K562 (cell line): Measurements from ENCODE around the gene COX6A1. TPM values are rescaled to one million over a fixed set of nuclear protein-coding genes. Genes with fewer than 3 reads are reported as not detected.

Source experiments
- ATAC-seq: fragments of 200-7000 bp; cut with Tn5 transposase; 3 replicates; pipeline ENCODE4 v1.9.1; 2020; ENCODE audit warnings: moderate library complexity
- BruUV-seq: library from RNA; stranded (reverse); fragments of 400-500 nt; replicated peaks from 2 replicates; lab custom pipeline; 2021; lab: Mats Ljungman, UMichigan
- CTCF ChIA-PET: fragments of 300-600 bp; formaldehyde crosslinking; extraction: SDS; loops from one replicate; lab custom pipeline; 2021; ENCODE audit warnings: low intra/inter-chr PET ratio; lab: Yijun Ruan, JAX
- POLR2A ChIA-PET: fragments of 300-600, 350-650 bp; sonication (Branson Sonifier 250); formaldehyde crosslinking; extraction: SDS; loops from one replicate; lab custom pipeline; 2021; ENCODE audit warnings: antibody characterized with exemption, inconsistent platforms; lab: Yijun Ruan, JAX
- DNase-seq, 4 experiments: peaks; one replicate each; pipeline versions ENCODE4 v3.0.0 to v3.0.0-alpha.2; 2011 to 2018; ENCODE audit warnings: low spot score in 3 of 4, mixed read lengths in 3 of 4; ENCODE audit errors: extremely low read depth in 1 of 4
- FAIRE-seq: peaks from 2 replicates; lab custom pipeline; 2011; peaks lifted over from hg19 to GRCh38; lab: Jason Lieb, UNC
- H2AFZ ChIP-seq: 2 replicates; pipeline ENCODE4 v1.6.0; 2011; ENCODE audit warnings: low read depth, low read length, control low read depth, inconsistent platforms
- H3K27ac ChIP-seq: fragments of 200-600 bp; 3 replicates; pipeline ENCODE4 v1.8.0; 2011; ENCODE audit warnings: low read depth, mild to moderate bottlenecking, control low read depth, inconsistent platforms, low read length, moderate library complexity, mixed read lengths; ENCODE audit errors: extremely low read depth
- H3K27me3 ChIP-seq, 2 experiments: fragments of 300-600 bp in 1 of 2; 2 replicates in 1 of 2; 3 replicates in 1 of 2; pipeline versions ENCODE4 v1.6.0 to v1.8.0; 2011; ENCODE audit warnings: inconsistent platforms in 2 of 2, low read length in 2 of 2, mild to moderate bottlenecking in 1 of 2, mixed read lengths in 1 of 2, moderate library complexity in 1 of 2; ENCODE audit not compliant: control insufficient read depth in 2 of 2, insufficient read depth in 2 of 2
- H3K36me3 ChIP-seq: fragments of 300-600 bp; 3 replicates; pipeline ENCODE4 v1.8.0; 2011; ENCODE audit warnings: mild to moderate bottlenecking, low read length, inconsistent platforms; ENCODE audit not compliant: control insufficient read depth, insufficient read depth
- H3K4me1 ChIP-seq, 2 experiments: fragments of 200-600 bp in 1 of 2; replicated peaks in 1 of 2; 2 replicates in 1 of 2; 3 replicates in 1 of 2; pipeline versions ENCODE4 v1.5.1 to v1.8.0; 2011; ENCODE audit warnings: inconsistent platforms in 2 of 2, low read length in 2 of 2, mild to moderate bottlenecking in 1 of 2, mixed read lengths in 1 of 2, moderate library complexity in 1 of 2; ENCODE audit not compliant: control insufficient read depth in 2 of 2, insufficient read depth in 2 of 2
- H3K4me2 ChIP-seq: 2 replicates; pipeline ENCODE4 v1.6.1; 2011; ENCODE audit warnings: low read length, control low read depth, inconsistent platforms, mixed read lengths; ENCODE audit not compliant: insufficient read depth
- H3K4me3 ChIP-seq: fragments of 200-600 bp; sonication (generic), shearing (Covaris generic); 2 replicates; pipeline ENCODE4 v1.5.1; 2016; ENCODE audit warnings: control low read depth, inconsistent platforms
- H3K79me2 ChIP-seq: fragments of 200-600 bp; 3 replicates; pipeline ENCODE4 v1.8.0; 2011; ENCODE audit warnings: low read length, inconsistent platforms; ENCODE audit not compliant: control insufficient read depth, insufficient read depth
- H3K9ac ChIP-seq, 2 experiments: 2 replicates each; pipeline versions ENCODE4 v1.6.0 to v1.6.1; 2011; ENCODE audit warnings: low read depth in 2 of 2, low read length in 2 of 2, control low read depth in 1 of 2, inconsistent platforms in 1 of 2, mild to moderate bottlenecking in 1 of 2, mixed read lengths in 1 of 2; ENCODE audit not compliant: insufficient read depth in 1 of 2
- H3K9me1 ChIP-seq: one replicate; pipeline ENCODE4 v1.6.0; 2011; ENCODE audit warnings: inconsistent platforms, mild to moderate bottlenecking, low read length, moderate library complexity; ENCODE audit not compliant: control insufficient read depth, insufficient read depth
- H3K9me3 ChIP-seq: replicated peaks from 2 replicates; pipeline ENCODE4 v1.5.1; 2011; ENCODE audit warnings: low read depth, low read length, inconsistent platforms; ENCODE audit not compliant: control insufficient read depth, insufficient read depth
- H4K20me1 ChIP-seq: replicated peaks from 2 replicates; pipeline ENCODE4 v1.6.1; 2011; ENCODE audit warnings: low read length, inconsistent platforms, mixed read lengths; ENCODE audit not compliant: control insufficient read depth, insufficient read depth
- ATF1 ChIP-seq, 2 experiments: fragments of 450-650 bp in 1 of 2; IDR thresholded peaks; 2 replicates each; pipeline ENCODE4 v1.6.1; 2016; ENCODE audit warnings: missing compliant biosample characterization in 1 of 2, missing genetic modification characterization in 1 of 2
- BCOR ChIP-seq: fragments of 450-650 bp; IDR thresholded peaks from 2 replicates; pipeline ENCODE4 v1.6.1; 2016
- CBX8 ChIP-seq: fragments of 200-600 bp; sonication (generic); IDR thresholded peaks from 2 replicates; pipeline ENCODE4 v1.6.1; 2012; ENCODE audit warnings: borderline replicate concordance, mixed run types, low read depth, mild to moderate bottlenecking, moderate library complexity, mixed read lengths, low read length, control low read depth, inconsistent platforms; ENCODE audit not compliant: poor library complexity, severe bottlenecking; ENCODE audit errors: extremely low read depth
- MIER1 ChIP-seq: fragments of 450-650 bp; IDR thresholded peaks from 2 replicates; pipeline ENCODE4 v1.6.1; 2016; ENCODE audit warnings: antibody characterized with exemption, mild to moderate bottlenecking, low read depth
- NELFE ChIP-seq: IDR thresholded peaks from 2 replicates; pipeline ENCODE4 v1.6.1; 2011; ENCODE audit warnings: mild to moderate bottlenecking; ENCODE audit not compliant: insufficient read depth, insufficient read length
- NR2C2 ChIP-seq, 2 experiments: fragments of 200-800 bp in 1 of 2; sonication (Bioruptor generic) in 1 of 2; sonication (generic) in 1 of 2; formaldehyde crosslinking in 1 of 2; IDR thresholded peaks; 2 replicates each; pipeline versions ENCODE4 v1.6.1 to v1.8.0; 2016 to 2022; ENCODE audit warnings: mild to moderate bottlenecking in 1 of 2, missing compliant biosample characterization in 1 of 2, missing genetic modification characterization in 1 of 2, missing genetic modification reagents in 1 of 2
- NUFIP1 ChIP-seq: fragments of 450-650 bp; IDR thresholded peaks from 2 replicates; pipeline ENCODE4 v1.6.1; 2018; ENCODE audit not compliant: partially characterized antibody
- RBM25 ChIP-seq: fragments of 200-400 bp; formaldehyde crosslinking; IDR thresholded peaks from 2 replicates; pipeline ENCODE4 v1.6.1; 2018; ENCODE audit warnings: low read length, low read depth, moderate library complexity; ENCODE audit not compliant: severe bottlenecking
- RFX7 ChIP-seq: fragments of 250-450 bp; sonication (Bioruptor Pico); IDR thresholded peaks from 2 replicates; pipeline ENCODE4 v1.5.1; 2021; ENCODE audit warnings: mild to moderate bottlenecking
- SNIP1 ChIP-seq: fragments of 450-650 bp; IDR thresholded peaks from 2 replicates; pipeline ENCODE4 v1.7.1; 2017; ENCODE audit warnings: low read depth, mild to moderate bottlenecking
- YBX1 ChIP-seq: fragments of 450-650 bp; IDR thresholded peaks from 2 replicates; pipeline ENCODE4 v1.7.1; 2016; ENCODE audit warnings: mild to moderate bottlenecking
- WGBS: fragments of 100-300 bp; shearing (Covaris generic); methylation state at CpG from one replicate; pipeline ENCODE4 v1.1.6; 2016; ENCODE audit warnings: low coverage, mixed read lengths; ENCODE audit not compliant: insufficient coverage; ENCODE audit errors: missing lambda C conversion rate; 5-methylcytosine and 5-hydroxymethylcytosine counted together
- in situ Hi-C: fragments of 300-500 bp; cut with MboI; formaldehyde crosslinking; loops from 4 replicates; pipeline ENCODE4 v1.15.0; 2018; ENCODE audit warnings: inconsistent platforms, mixed read lengths
- intact Hi-C: fragments of 100-400 bp; cut with micrococcal nuclease; formaldehyde crosslinking; loops from 2 replicates; pipeline ENCODE4 v1.14.2; 2022
- polyA plus RNA-seq, 8 experiments: library from polyadenylated mRNA; depleted of rRNA in 4 of 8; stranded (reverse) in 5 of 8; unstranded in 3 of 8; fragments of >200 nt; fragmentation: Nextera tagmentation in 2 of 8; fragmentation: Illumina TruSeq in 1 of 8; extraction: Ambion mirVana in 2 of 8; extraction: Trizol in 1 of 8; gene quantifications; 2 replicates each; pipeline versions ENCODE4 v1.2.1 to v1.2.3, GENCODE V29; 2011 to 2014; ENCODE audit warnings: inconsistent platforms in 1 of 8, missing spikeins in 1 of 8
- total RNA-seq, 7 experiments: library from RNA; depleted of rRNA in 6 of 7; stranded (reverse); fragments of >200 nt in 6 of 7; fragmentation: Illumina TruSeq in 2 of 7; extraction: Trizol in 2 of 7; gene quantifications; 2 replicates each; pipeline versions ENCODE4 v1.2.1 to v1.2.3, GENCODE V29; 2011 to 2021; ENCODE audit warnings: low replicate concordance in 1 of 7
- TF ChIP-seq, protein P1 (sequence below): sonication (generic); formaldehyde crosslinking; IDR thresholded peaks from 2 replicates; pipeline ENCODE4 v1.9.0; 2022; ENCODE audit warnings: mild to moderate bottlenecking, missing genetic modification reagents
- TF ChIP-seq, protein P2 (sequence below): fragments of 200-800 bp; sonication (Bioruptor generic); IDR thresholded peaks from 2 replicates; pipeline ENCODE4 v1.6.1; 2016; ENCODE audit warnings: missing genetic modification characterization, missing compliant biosample characterization
- TF ChIP-seq, protein P3 (sequence below): fragments of 450-650 bp; IDR thresholded peaks from 2 replicates; pipeline ENCODE4 v1.6.1; 2014; ENCODE audit warnings: low read depth, mild to moderate bottlenecking, moderate library complexity, borderline replicate concordance

The COX6A1 gene
- total and polyA plus RNA-seq, 9 of the 15 experiments (the other 6 are each of a cell fraction or from before 2014, with no cell fraction given) = 414 to 4,142 (median 931) TPM

DNA sequence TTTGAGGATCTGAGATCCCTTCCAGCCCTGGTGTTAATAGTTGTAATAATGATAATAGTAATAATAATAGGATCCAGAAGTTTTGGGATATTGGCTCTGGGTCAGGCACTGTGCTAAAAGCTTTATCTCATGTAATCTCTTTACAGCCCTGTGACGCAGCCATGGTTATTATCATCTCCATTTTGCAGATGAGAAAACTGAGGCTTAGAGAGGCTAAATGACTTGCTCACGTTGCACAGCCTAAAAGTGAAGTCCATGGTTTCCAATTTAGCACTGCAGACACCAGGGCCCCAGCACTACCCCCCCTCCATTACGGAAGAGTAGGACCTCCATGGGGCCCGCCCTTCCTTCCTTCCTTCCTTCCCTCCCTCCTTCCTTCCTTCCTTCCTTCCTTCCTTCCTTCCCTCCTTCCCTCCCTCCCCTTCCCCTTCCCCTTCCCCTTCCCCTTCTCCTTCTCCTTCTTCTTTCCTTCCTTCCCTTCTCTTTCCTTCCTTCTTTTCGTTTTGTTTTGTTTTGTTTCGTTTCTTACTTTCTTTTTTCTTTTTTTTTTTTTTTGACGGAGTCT lies 14.9 kb upstream of the COX6A1 start (continued):
- TF ChIP-seq MIER1 (no peak), RFX7 (CRISPR knock-in tag) (no peak), BCOR (peak; percentile 61; the same call in 1 of the 2 replicates), RBM25 (peak; percentile 92), CBX8 (no peak), ATF1 (CRISPR knock-in tag; IDR thresholded peaks at IDR 0.05) (no peak), ATF1 (tag; IDR thresholded peaks at IDR 0.05) (peak; percentile 25; the same call in 1 of the 2 replicates), NUFIP1 (no peak)
- TF ChIP-seq, protein P1, sequence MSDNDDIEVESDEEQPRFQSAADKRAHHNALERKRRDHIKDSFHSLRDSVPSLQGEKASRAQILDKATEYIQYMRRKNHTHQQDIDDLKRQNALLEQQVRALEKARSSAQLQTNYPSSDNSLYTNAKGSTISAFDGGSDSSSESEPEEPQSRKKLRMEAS = no peak

DNA sequence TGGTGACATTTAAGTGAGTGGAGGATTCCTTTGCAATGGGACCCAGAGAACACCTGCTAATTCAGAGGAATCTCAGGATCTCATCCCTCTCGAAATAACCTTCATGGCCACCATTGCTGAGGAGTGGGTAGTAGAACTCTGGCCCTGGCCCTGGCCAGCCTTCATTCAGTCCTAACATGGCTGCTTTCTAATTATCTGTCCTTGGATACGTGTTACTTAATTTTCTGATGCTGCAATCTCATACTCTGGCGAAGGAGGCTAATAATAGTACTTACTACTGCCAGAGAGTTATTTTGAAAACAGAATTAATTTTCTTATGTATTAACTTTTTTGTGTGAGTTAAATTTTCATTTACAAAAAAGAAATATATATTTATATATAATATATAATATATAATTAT lies 12.1 kb upstream of the COX6A1 start:
- 14% methylated on average over 3 of the region's 3 CpGs for WGBS
- H3K4me1 ChIP-seq = peaks cover 0 to 5% of the 10 kb centered on the region in 2 experiments; a peak in 2 of 5 replicates
- no peak for ATAC-seq
- ChIA-PET CTCF (no interaction called here), POLR2A (no interaction called here)
- BruUV-seq = no TSS peak
- H3K27ac ChIP-seq = no peak overlapping the region
- peaks cover 14 to 20% of the 10 kb centered on the region in 2 experiments; a peak in 3 of 5 replicates for H3K27me3 ChIP-seq
- H3K4me2 ChIP-seq = no peak overlapping the region
- no peak for FAIRE-seq
- no peaks in the 10 kb centered on the region; the same call in 1 of the 2 replicates for H3K9me3 ChIP-seq
- H3K79me2 ChIP-seq = no peaks in the 10 kb centered on the region
- H2AFZ ChIP-seq = 0 out of 2 replicates have a peak overlapping the region, but pooled peaks have one; percentile 31
- in situ Hi-C loops (no loop called here), intact Hi-C loops (no loop called here)
- no peaks in the 10 kb centered on the region for H3K9me1 ChIP-seq
- no peak overlapping the region for H3K4me3 ChIP-seq
- no peak overlapping the region; a peak in 1 of 4 replicates for H3K9ac ChIP-seq
- no peak for DNase-seq
- H3K36me3 ChIP-seq = no peaks in the 10 kb centered on the region
- 0 out of 2 replicates have a peak, but pooled peaks cover 3% of the 10 kb centered on the region for H4K20me1 ChIP-seq
- no peak for TF ChIP-seq NELFE
- no peak for TF ChIP-seq NR2C2 (CRISPR knock-in tag; IDR thresholded peaks at IDR 0.05)
- TF ChIP-seq NR2C2 (tag; IDR thresholded peaks at IDR 0.05) = no peak
- TF ChIP-seq SNIP1 = no peak
- TF ChIP-seq, protein P2, sequence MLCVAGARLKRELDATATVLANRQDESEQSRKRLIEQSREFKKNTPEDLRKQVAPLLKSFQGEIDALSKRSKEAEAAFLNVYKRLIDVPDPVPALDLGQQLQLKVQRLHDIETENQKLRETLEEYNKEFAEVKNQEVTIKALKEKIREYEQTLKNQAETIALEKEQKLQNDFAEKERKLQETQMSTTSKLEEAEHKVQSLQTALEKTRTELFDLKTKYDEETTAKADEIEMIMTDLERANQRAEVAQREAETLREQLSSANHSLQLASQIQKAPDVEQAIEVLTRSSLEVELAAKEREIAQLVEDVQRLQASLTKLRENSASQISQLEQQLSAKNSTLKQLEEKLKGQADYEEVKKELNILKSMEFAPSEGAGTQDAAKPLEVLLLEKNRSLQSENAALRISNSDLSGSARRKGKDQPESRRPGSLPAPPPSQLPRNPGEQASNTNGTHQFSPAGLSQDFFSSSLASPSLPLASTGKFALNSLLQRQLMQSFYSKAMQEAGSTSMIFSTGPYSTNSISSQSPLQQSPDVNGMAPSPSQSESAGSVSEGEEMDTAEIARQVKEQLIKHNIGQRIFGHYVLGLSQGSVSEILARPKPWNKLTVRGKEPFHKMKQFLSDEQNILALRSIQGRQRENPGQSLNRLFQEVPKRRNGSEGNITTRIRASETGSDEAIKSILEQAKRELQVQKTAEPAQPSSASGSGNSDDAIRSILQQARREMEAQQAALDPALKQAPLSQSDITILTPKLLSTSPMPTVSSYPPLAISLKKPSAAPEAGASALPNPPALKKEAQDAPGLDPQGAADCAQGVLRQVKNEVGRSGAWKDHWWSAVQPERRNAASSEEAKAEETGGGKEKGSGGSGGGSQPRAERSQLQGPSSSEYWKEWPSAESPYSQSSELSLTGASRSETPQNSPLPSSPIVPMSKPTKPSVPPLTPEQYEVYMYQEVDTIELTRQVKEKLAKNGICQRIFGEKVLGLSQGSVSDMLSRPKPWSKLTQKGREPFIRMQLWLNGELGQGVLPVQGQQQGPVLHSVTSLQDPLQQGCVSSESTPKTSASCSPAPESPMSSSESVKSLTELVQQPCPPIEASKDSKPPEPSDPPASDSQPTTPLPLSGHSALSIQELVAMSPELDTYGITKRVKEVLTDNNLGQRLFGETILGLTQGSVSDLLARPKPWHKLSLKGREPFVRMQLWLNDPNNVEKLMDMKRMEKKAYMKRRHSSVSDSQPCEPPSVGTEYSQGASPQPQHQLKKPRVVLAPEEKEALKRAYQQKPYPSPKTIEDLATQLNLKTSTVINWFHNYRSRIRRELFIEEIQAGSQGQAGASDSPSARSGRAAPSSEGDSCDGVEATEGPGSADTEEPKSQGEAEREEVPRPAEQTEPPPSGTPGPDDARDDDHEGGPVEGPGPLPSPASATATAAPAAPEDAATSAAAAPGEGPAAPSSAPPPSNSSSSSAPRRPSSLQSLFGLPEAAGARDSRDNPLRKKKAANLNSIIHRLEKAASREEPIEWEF (CRISPR knock-in tag) = no peak
- no peak for TF ChIP-seq YBX1
- TF ChIP-seq, protein P3, sequence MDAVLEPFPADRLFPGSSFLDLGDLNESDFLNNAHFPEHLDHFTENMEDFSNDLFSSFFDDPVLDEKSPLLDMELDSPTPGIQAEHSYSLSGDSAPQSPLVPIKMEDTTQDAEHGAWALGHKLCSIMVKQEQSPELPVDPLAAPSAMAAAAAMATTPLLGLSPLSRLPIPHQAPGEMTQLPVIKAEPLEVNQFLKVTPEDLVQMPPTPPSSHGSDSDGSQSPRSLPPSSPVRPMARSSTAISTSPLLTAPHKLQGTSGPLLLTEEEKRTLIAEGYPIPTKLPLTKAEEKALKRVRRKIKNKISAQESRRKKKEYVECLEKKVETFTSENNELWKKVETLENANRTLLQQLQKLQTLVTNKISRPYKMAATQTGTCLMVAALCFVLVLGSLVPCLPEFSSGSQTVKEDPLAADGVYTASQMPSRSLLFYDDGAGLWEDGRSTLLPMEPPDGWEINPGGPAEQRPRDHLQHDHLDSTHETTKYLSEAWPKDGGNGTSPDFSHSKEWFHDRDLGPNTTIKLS = no peak
